Retinal pigment epithelial cell (primary cell): ENCODE results near the gene FAXDC2.

Experiments
- DNase-seq: peaks from one replicate; pipeline ENCODE4 v3.0.0-alpha.2; 2010; ENCODE audit warnings: low read depth
- H3K4me3 ChIP-seq: 2 replicates; pipeline ENCODE4 v1.5.1; 2011; ENCODE audit warnings: mild to moderate bottlenecking, low read length, control low read depth, moderate library complexity
- TF ChIP-seq, protein P1 (sequence below): conservative IDR thresholded peaks from 2 replicates; pipeline ENCODE4 v1.5.1; 2011; ENCODE audit warnings: low read depth, low read length, control low read depth, inconsistent platforms

FAXDC2 gene

DNA sequence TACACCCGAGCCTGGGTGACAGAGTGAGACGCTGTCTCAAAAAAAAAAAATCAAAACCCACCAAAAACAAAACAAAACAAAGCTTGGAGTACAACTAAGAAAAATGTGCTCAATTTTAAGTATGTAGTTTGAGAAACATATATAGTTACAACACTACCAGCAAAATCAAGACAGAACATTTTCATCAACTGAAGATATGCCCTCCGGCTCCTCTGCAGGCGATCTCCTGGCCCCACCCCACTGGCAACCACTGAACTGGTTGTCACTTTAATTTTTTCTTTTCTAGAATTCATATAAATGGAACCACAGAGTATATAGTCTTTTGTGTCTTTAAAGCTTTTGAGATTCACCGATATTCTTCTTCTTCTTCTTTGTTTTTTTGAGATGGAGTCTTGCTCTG lies 43.0 kb upstream of the FAXDC2 start:
- TF ChIP-seq, protein P1, sequence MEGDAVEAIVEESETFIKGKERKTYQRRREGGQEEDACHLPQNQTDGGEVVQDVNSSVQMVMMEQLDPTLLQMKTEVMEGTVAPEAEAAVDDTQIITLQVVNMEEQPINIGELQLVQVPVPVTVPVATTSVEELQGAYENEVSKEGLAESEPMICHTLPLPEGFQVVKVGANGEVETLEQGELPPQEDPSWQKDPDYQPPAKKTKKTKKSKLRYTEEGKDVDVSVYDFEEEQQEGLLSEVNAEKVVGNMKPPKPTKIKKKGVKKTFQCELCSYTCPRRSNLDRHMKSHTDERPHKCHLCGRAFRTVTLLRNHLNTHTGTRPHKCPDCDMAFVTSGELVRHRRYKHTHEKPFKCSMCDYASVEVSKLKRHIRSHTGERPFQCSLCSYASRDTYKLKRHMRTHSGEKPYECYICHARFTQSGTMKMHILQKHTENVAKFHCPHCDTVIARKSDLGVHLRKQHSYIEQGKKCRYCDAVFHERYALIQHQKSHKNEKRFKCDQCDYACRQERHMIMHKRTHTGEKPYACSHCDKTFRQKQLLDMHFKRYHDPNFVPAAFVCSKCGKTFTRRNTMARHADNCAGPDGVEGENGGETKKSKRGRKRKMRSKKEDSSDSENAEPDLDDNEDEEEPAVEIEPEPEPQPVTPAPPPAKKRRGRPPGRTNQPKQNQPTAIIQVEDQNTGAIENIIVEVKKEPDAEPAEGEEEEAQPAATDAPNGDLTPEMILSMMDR = no peak
- no peak overlapping the region for H3K4me3 ChIP-seq
- DNase-seq = no peak

DNA sequence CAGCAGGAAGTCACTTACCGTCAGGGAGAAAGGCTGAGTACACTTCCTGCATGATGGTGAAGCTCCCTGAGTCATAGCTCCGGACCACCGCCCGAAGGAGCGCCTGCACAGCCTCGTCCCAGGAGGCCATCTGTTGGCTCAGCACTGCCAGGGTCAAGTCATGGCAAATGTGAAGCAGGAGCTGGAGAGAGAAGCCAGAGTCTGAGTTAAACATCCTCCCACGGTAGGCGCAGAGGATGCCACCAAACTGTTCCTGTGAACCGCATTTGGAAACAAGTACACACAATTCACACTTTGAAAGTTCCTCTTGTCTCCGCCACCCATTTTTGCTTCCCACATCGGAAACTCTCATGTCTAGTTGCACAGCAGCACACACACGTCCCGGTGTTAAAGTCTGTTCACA lies 42.0 kb upstream of the FAXDC2 start:
- no peak for DNase-seq
- TF ChIP-seq, protein P1 = no peak
- H3K4me3 ChIP-seq = no peak overlapping the region

DNA sequence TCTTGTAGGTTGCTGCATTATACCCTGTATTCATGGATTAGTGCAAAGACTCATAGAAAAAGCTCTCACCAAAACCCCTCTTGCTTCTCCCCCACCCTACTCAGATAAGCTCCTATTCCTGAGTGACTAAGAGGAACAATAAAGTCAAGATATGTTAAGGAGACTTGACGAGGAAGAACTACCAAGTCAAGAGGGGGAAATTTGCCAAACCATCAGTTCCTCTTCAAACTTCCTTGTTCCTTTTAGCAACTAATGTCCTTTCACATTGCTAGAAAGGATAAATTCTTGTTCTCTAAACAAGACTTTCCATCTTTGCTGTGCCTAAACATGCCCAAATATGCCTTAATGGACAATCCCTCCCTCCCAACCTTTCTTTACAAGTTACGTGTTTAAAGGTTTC lies 35.0 kb upstream of the FAXDC2 start:
- no peak overlapping the region for H3K4me3 ChIP-seq
- TF ChIP-seq, protein P1 = no peak
- no peak for DNase-seq

DNA sequence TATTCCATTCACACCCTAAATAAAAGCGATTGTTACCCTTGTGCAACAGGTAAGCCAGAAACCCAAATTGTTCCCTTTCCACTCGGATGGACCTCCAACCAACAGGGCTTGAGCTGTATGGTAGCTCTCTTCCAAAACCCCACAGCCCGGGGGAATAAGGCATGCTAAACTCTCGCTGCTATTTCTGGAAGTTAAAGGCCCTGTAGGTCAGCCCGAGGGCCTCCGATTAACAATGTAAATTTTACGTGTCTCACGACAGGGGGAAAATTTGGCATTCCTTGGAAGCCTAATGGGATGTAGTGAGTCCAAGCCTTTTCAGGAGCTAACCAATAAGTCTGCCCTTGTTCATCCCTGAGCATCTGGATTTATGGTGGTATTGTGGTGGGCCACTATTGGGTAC lies 34.0 kb upstream of the FAXDC2 start:
- H3K4me3 ChIP-seq = no peak overlapping the region
- DNase-seq = no peak
- TF ChIP-seq, protein P1 = no peak

DNA sequence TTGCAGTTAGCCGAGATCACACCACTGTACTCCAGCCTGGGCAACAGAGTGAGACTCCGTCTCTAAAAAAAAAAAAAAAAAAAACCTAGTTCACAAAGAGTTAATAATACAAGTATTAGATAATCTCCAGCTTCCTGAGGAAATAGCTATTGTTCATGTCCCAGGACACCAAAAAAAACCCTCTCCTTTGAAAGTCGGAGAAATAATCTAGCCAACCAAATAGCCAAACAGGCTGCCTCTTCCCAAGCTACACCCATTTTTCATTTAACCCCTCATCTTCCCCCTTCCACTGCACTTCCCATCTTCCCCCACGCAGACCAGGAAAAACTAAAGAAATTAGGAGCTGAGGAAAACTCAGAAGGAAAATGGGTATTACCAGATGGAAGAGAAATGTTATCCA lies 31.6 kb upstream of the FAXDC2 start:
- no peak for DNase-seq
- H3K4me3 ChIP-seq = no peak overlapping the region
- TF ChIP-seq, protein P1 = no peak

DNA sequence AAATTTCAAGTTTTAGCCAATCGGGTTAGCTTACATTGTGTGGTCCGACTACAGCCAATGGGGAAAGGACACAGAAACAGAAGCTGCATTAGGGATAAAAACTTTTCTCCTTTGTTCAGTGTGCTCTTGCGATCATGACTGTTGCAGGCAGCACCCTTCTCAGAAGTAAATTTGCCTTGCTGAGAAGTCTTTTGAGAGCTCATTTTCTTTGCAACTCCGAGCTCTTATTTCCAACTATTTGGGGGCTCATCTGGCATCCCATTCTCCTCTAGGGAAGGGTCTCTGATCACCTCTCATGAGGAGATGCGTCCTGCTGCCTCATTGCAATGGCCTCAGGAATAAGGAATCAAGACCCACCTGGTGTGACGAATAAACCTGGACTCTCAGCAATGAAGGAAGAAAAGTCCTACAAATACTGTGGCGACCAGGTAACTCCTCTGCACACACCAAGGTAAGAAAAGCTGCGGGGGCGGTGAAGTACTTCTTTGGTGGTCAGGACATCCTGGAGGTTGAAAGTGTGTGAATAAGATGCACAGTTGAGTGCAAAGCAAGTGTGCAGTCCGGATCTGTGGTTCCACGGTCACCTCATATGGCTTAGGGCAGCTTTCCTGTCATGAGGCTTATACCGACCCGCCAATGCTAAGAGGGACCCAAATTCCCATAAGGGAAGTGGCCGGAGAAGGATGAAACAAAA lies 28.4 kb upstream of the FAXDC2 start:
- DNase-seq = no peak
- TF ChIP-seq, protein P1 = no peak
- H3K4me3 ChIP-seq = no peak overlapping the region

DNA sequence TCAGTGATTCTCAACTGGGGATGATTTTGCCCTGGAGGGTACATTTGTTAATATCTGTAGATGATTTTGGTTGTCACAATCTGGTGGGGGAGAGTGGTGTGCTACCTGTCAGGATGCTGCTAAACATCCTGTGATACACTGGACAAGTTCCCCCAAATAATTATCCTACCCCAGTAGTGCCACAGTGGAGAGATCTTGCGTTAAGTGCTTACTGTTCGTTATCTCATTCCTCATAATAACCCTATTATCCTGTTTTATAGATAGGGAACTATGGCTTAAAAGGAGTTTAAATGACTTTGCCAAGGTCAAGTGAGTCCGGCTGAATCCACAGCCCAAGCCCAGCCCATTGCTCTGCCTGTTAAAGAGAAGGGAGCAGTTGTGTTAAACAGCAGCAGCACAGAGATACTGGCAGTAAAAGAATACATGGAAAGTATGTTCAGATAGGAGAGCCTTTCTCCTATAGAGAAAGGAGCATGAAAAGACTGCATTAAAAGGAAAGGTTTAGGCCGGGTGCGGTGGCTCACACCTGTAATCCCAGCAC lies 23.5 kb upstream of the FAXDC2 start:
- TF ChIP-seq, protein P1 = no peak
- no peak for DNase-seq
- no peak overlapping the region for H3K4me3 ChIP-seq
